CD1c-positive myeloid dendritic cell (primary cell): Measurements from ENCODE around the gene HES1.
"Not testable (repeated sequence)": the region's sequence is repeated elsewhere in the genome, so short reads cannot be mapped to it uniquely, and the experiment has no call there.

Source experiments
- DNase-seq: peaks from one replicate; pipeline ENCODE4 v3.0.0-alpha.2; 2016; ENCODE audit errors: extremely low spot score

The HES1 gene

GRCh38 chr3:194141415-194142155 is 5.6 kb downstream of the HES1 start:
- peak; percentile 81 for DNase-seq

GRCh38 chr3:194142156-194142910 is 6.4 kb downstream of the HES1 start:
- no peak for DNase-seq

- DNase-seq: no peak
Measured at GRCh38 chr3:194145702-194146101, 9.8 kb downstream of the HES1 start.

- no peak for DNase-seq
Measured at GRCh38 chr3:194147679-194148078, 11.7 kb downstream of the HES1 start.

- no peak for DNase-seq
Measured at GRCh38 chr3:194148383-194148782, 12.4 kb downstream of the HES1 start.

- DNase-seq: no peak
Measured at GRCh38 chr3:194150252-194150934, 14.4 kb downstream of the HES1 start.

- DNase-seq: not testable (repeated sequence)
Measured at GRCh38 chr3:194150935-194151302, 15.0 kb downstream of the HES1 start.

GRCh38 chr3:194154346-194154745 is 18.4 kb downstream of the HES1 start:
- DNase-seq: no peak

- no peak for DNase-seq
Measured at GRCh38 chr3:194156095-194156494, 20.1 kb downstream of the HES1 start.

GRCh38 chr3:194158942-194159439 is 23.0 kb downstream of the HES1 start:
- DNase-seq: no peak

GRCh38 chr3:194160158-194160557 is 24.2 kb downstream of the HES1 start:
- DNase-seq: no peak

- DNase-seq: no peak
Measured at GRCh38 chr3:194161131-194162045, 25.4 kb downstream of the HES1 start.

GRCh38 chr3:194162070-194162678 is 26.2 kb downstream of the HES1 start:
- DNase-seq: no peak

- DNase-seq: no peak
Measured at GRCh38 chr3:194162817-194163584, 27.1 kb downstream of the HES1 start.

- DNase-seq: no peak
Measured at GRCh38 chr3:194163697-194164096, 27.7 kb downstream of the HES1 start.

GRCh38 chr3:194164861-194165260 is 28.9 kb downstream of the HES1 start:
- DNase-seq: no peak

GRCh38 chr3:194165271-194166018 is 29.5 kb downstream of the HES1 start:
- no peak for DNase-seq

- DNase-seq: no peak
Measured at GRCh38 chr3:194166682-194167479, 30.9 kb downstream of the HES1 start.
